H1 (cell line): ENCODE measurements around the gene NUP43. TPM values are rescaled to one million over a fixed set of nuclear protein-coding genes. Genes with fewer than 3 reads are reported as not detected.

Source experiments
- CTCF ChIA-PET: fragments of 300-600 bp; sonication (Branson Sonifier 250); formaldehyde crosslinking; loops from one replicate; lab custom pipeline; 2021; ENCODE audit not compliant: partially characterized antibody; lab: Charles Lee
- POLR2A ChIA-PET: fragments of 300-600 bp; sonication (Branson Sonifier 250); formaldehyde crosslinking; loops from one replicate; lab custom pipeline; 2021; ENCODE audit warnings: inconsistent platforms; ENCODE audit not compliant: partially characterized antibody; lab: Charles Lee
- DNase-seq, 2 experiments: peaks; one replicate each; pipeline versions ENCODE4 v3.0.0 to v3.0.0-alpha.2; 2010 to 2022; ENCODE audit warnings: low spot score in 2 of 2, low read depth in 1 of 2, mixed read lengths in 1 of 2
- FAIRE-seq: peaks from 2 replicates; lab custom pipeline; 2011; peaks lifted over from hg19 to GRCh38; lab: Jason Lieb, UNC
- H2AFZ ChIP-seq: 2 replicates; pipeline ENCODE4 v1.8.1; 2012; ENCODE audit warnings: low read length, inconsistent platforms
- H2AK5ac ChIP-seq: 2 replicates; pipeline ENCODE4 v1.6.1; 2013; ENCODE audit warnings: low read depth, low read length
- H2BK120ac ChIP-seq: replicated peaks from 2 replicates; pipeline ENCODE3; 2013; ENCODE audit warnings: low read depth, low read length, inconsistent platforms
- H2BK12ac ChIP-seq: 2 replicates; pipeline ENCODE4 v1.6.1; 2013; ENCODE audit warnings: low read depth, low read length
- H2BK15ac ChIP-seq: 2 replicates; pipeline ENCODE4 v1.6.1; 2013; ENCODE audit warnings: low read length
- H2BK20ac ChIP-seq: 2 replicates; pipeline ENCODE4 v1.6.1; 2013; ENCODE audit warnings: low read length
- H2BK5ac ChIP-seq: 2 replicates; pipeline ENCODE4 v1.6.1; 2013; ENCODE audit warnings: low read depth, low read length
- H3K14ac ChIP-seq: 2 replicates; pipeline ENCODE4 v1.6.1; 2013; ENCODE audit warnings: inconsistent platforms; ENCODE audit not compliant: insufficient read length
- H3K18ac ChIP-seq: 2 replicates; pipeline ENCODE4 v1.6.1; 2013; ENCODE audit warnings: low read length; ENCODE audit errors: extremely low read depth
- H3K23ac ChIP-seq: 2 replicates; pipeline ENCODE4 v1.6.1; 2013; ENCODE audit warnings: inconsistent platforms; ENCODE audit not compliant: insufficient read length
- H3K23me2 ChIP-seq: 2 replicates; pipeline ENCODE4 v1.6.1; 2013; ENCODE audit warnings: low read depth, low read length
- H3K27ac ChIP-seq: 2 replicates; pipeline ENCODE4 v1.6.1; 2011; ENCODE audit warnings: low read depth, low read length, inconsistent platforms
- H3K27me3 ChIP-seq, 4 experiments: replicated peaks in 1 of 4; 1 replicate in 1 of 4; 2 replicates in 3 of 4; pipeline versions ENCODE4 v1.6.1 to v1.8.1; 2011 to 2013; ENCODE audit warnings: low read length in 3 of 4, mild to moderate bottlenecking in 3 of 4, inconsistent platforms in 2 of 4, mixed read lengths in 2 of 4, moderate library complexity in 1 of 4; ENCODE audit not compliant: control insufficient read depth in 3 of 4, insufficient read depth in 3 of 4; ENCODE audit errors: extremely low read depth in 1 of 4
- H3K36me3 ChIP-seq, 4 experiments: 2 replicates each; pipeline versions ENCODE4 v1.6.1 to v1.8.1; 2011 to 2013; ENCODE audit warnings: mild to moderate bottlenecking in 4 of 4, low read length in 3 of 4, moderate library complexity in 2 of 4, control low read depth in 1 of 4, inconsistent platforms in 1 of 4; ENCODE audit not compliant: insufficient read depth in 4 of 4, control insufficient read depth in 2 of 4
- H3K4ac ChIP-seq: replicated peaks from 2 replicates; pipeline ENCODE3; 2013; ENCODE audit warnings: low read length, low read depth, mixed read lengths, inconsistent platforms; ENCODE audit not compliant: insufficient read length
- H3K4me1 ChIP-seq, 4 experiments: replicated peaks in 1 of 4; 1 replicate in 1 of 4; 2 replicates in 3 of 4; pipeline versions ENCODE4 v1.6.1 to v1.8.1; 2011 to 2013; ENCODE audit warnings: low read length in 3 of 4, inconsistent platforms in 2 of 4, mixed read lengths in 1 of 4; ENCODE audit not compliant: insufficient read depth in 4 of 4, control insufficient read depth in 3 of 4
- H3K4me2 ChIP-seq, 2 experiments: 2 replicates each; pipeline versions ENCODE4 v1.6.1 to v1.8.1; 2011 to 2013; ENCODE audit warnings: low read depth in 2 of 2, low read length in 2 of 2, control low read depth in 1 of 2, inconsistent platforms in 1 of 2, mild to moderate bottlenecking in 1 of 2; ENCODE audit not compliant: insufficient read depth in 1 of 2
- H3K4me3 ChIP-seq, 4 experiments: fragments of 200-600, 300-600 bp in 1 of 4; sonication (generic), shearing (Covaris generic), sonication (Bioruptor Twin) in 1 of 4; 2 replicates each; pipeline versions ENCODE4 v1.5.1 to v1.8.1; 2011 to 2016; ENCODE audit warnings: low read length in 4 of 4, low read depth in 3 of 4, control low read depth in 2 of 4, inconsistent platforms in 2 of 4, mild to moderate bottlenecking in 2 of 4, mixed read lengths in 1 of 4, moderate library complexity in 1 of 4; ENCODE audit not compliant: insufficient read depth in 2 of 4; ENCODE audit errors: extremely low read depth in 1 of 4
- H3K56ac ChIP-seq: replicated peaks from 2 replicates; pipeline ENCODE3; 2013; ENCODE audit warnings: low read depth, mild to moderate bottlenecking, mixed read lengths, low read length, inconsistent platforms; ENCODE audit not compliant: insufficient read length
- H3K79me1 ChIP-seq: 2 replicates; pipeline ENCODE4 v1.6.1; 2013; ENCODE audit warnings: low read depth, low read length, control low read depth
- H3K79me2 ChIP-seq, 2 experiments: 2 replicates each; pipeline versions ENCODE4 v1.6.1 to v1.8.1; 2012 to 2013; ENCODE audit warnings: low read length in 2 of 2, mild to moderate bottlenecking in 2 of 2, inconsistent platforms in 1 of 2; ENCODE audit not compliant: insufficient read depth in 2 of 2, control insufficient read depth in 1 of 2
- H3K9ac ChIP-seq, 4 experiments: replicated peaks in 1 of 4; 1 replicate in 1 of 4; 2 replicates in 3 of 4; pipeline versions ENCODE4 v1.6.1 to v1.8.1; 2011 to 2013; ENCODE audit warnings: low read depth in 3 of 4, low read length in 3 of 4, control low read depth in 2 of 4, mild to moderate bottlenecking in 2 of 4, moderate library complexity in 2 of 4, inconsistent platforms in 1 of 4; ENCODE audit errors: extremely low read depth in 1 of 4
- H3K9me3 ChIP-seq, 2 experiments: 2 replicates each; pipeline versions ENCODE4 v1.6.1 to v1.8.1; 2012 to 2013; ENCODE audit warnings: mild to moderate bottlenecking in 2 of 2, moderate library complexity in 2 of 2, control low read depth in 1 of 2, inconsistent platforms in 1 of 2, low read depth in 1 of 2, low read length in 1 of 2, mixed read lengths in 1 of 2; ENCODE audit not compliant: insufficient read depth in 2 of 2
- H4K20me1 ChIP-seq, 2 experiments: replicated peaks in 1 of 2; 2 replicates each; pipeline versions ENCODE3 to v1.8.1; 2011 to 2013; ENCODE audit warnings: inconsistent platforms in 2 of 2, low read length in 2 of 2, mild to moderate bottlenecking in 1 of 2; ENCODE audit not compliant: insufficient read depth in 2 of 2, control insufficient read depth in 1 of 2
- H4K5ac ChIP-seq: 2 replicates; pipeline ENCODE4 v1.6.1; 2013; ENCODE audit warnings: low read length, low read depth, mixed read lengths, inconsistent platforms; ENCODE audit not compliant: insufficient read length
- H4K8ac ChIP-seq: 2 replicates; pipeline ENCODE4 v1.8.0; 2013; ENCODE audit warnings: mild to moderate bottlenecking, moderate library complexity, low read length, inconsistent platforms; ENCODE audit not compliant: insufficient read depth; ENCODE audit errors: extremely low read depth
- H4K91ac ChIP-seq: replicated peaks from 2 replicates; pipeline ENCODE3; 2013; ENCODE audit warnings: low read length, mixed read lengths, inconsistent platforms; ENCODE audit not compliant: insufficient read length
- CREB1 ChIP-seq: IDR thresholded peaks from 2 replicates; pipeline ENCODE4 v1.6.1; 2012; ENCODE audit warnings: inconsistent platforms
- EZH2 ChIP-seq: fragments of 200-600 bp; sonication (generic); IDR thresholded peaks from 2 replicates; pipeline ENCODE4 v1.7.1; 2012; ENCODE audit warnings: low read depth, mild to moderate bottlenecking, moderate library complexity, low read length, inconsistent platforms; ENCODE audit not compliant: severe bottlenecking
- KDM4A ChIP-seq: IDR thresholded peaks from one replicate; pipeline ENCODE4 v1.7.1; 2012; ENCODE audit warnings: low read depth, mild to moderate bottlenecking, moderate library complexity, low read length, inconsistent platforms; ENCODE audit not compliant: severe bottlenecking
- KDM5A ChIP-seq: fragments of 200-600 bp; IDR thresholded peaks from 2 replicates; pipeline ENCODE4 v1.7.1; 2012; ENCODE audit warnings: mild to moderate bottlenecking, low read length, inconsistent platforms, mixed read lengths
- POU5F1 ChIP-seq: IDR thresholded peaks from 2 replicates; pipeline ENCODE4 v1.6.1; 2011; ENCODE audit warnings: low read depth, mild to moderate bottlenecking, low read length, moderate library complexity
- RBBP5 ChIP-seq: IDR thresholded peaks from 2 replicates; pipeline ENCODE4 v1.7.1; 2012; ENCODE audit warnings: low read depth, mild to moderate bottlenecking, inconsistent platforms, low read length, moderate library complexity, borderline replicate concordance
- RXRA ChIP-seq: IDR thresholded peaks from 2 replicates; pipeline ENCODE4 v1.6.1; 2011; ENCODE audit warnings: low read depth, mild to moderate bottlenecking, low read length, moderate library complexity; ENCODE audit not compliant: insufficient read depth
- SIN3A ChIP-seq, 2 experiments: IDR thresholded peaks in 1 of 2; conservative IDR thresholded peaks in 1 of 2; 2 replicates each; pipeline ENCODE4 v1.6.1; 2011 to 2012; ENCODE audit warnings: low read length in 2 of 2, improper control_type of control experiment in 1 of 2, low read depth in 1 of 2, mild to moderate bottlenecking in 1 of 2
- SP4 ChIP-seq: IDR thresholded peaks from 2 replicates; pipeline ENCODE4 v1.6.1; 2012; ENCODE audit warnings: low read length, inconsistent platforms
- TAF1 ChIP-seq: IDR thresholded peaks from 2 replicates; pipeline ENCODE4 v1.6.1; 2011; ENCODE audit warnings: mild to moderate bottlenecking, low read depth, low read length
- TCF12 ChIP-seq: IDR thresholded peaks from 2 replicates; pipeline ENCODE4 v1.6.1; 2011; ENCODE audit warnings: low read depth, mild to moderate bottlenecking, low read length
- TEAD4 ChIP-seq: IDR thresholded peaks from 2 replicates; pipeline ENCODE4 v1.6.1; 2012; ENCODE audit warnings: low read depth, low read length, inconsistent platforms, mixed read lengths
- WGBS, 2 experiments: shearing (Covaris generic) in 1 of 2; methylation state at CpG; one replicate each; pipeline versions ENCODE4 v1.1.6 to v1.1.7; 2013 to 2015; ENCODE audit warnings: low lambda C conversion rate in 2 of 2, mixed read lengths in 2 of 2, inconsistent platforms in 1 of 2, low coverage in 1 of 2, missing lambda C conversion rate in 1 of 2; ENCODE audit not compliant: insufficient replicate concordance in 2 of 2, insufficient coverage in 1 of 2, insufficient read length in 1 of 2; ENCODE audit errors: extremely low coverage in 1 of 2, missing lambda C conversion rate in 1 of 2; 5-methylcytosine and 5-hydroxymethylcytosine counted together
- polyA plus RNA-seq, 7 experiments: library from polyadenylated mRNA; depleted of rRNA in 3 of 7; stranded (reverse) in 5 of 7; unstranded in 2 of 7; fragments of >200 nt in 5 of 7; fragments of 200-250 nt in 2 of 7; gene quantifications; 1 replicate in 5 of 7; 2 replicates in 1 of 7; 4 replicates in 1 of 7; pipeline versions ENCODE4 v1.2.1 to v1.2.3, GENCODE V29; 2011 to 2013; ENCODE audit warnings: missing spikeins in 2 of 7, mixed read lengths in 2 of 7
- total RNA-seq: library from RNA; stranded (reverse); fragmentation: NEBNext Ultra II Directional; extraction: Animal tissue kit (Norgen Biotek cat#: 25700); gene quantifications from 2 replicates; pipeline ENCODE4 v1.2.1, GENCODE V29; 2021
- TF ChIP-seq, protein P1 (sequence below): IDR thresholded peaks from 2 replicates; pipeline ENCODE4 v1.6.1; 2011; ENCODE audit warnings: low read depth, mild to moderate bottlenecking, low read length; ENCODE audit not compliant: insufficient read depth

Gene NUP43
- total and polyA plus RNA-seq, 2 of the 8 experiments (the other 6 are each of a cell fraction or from before 2014, with no cell fraction given), result 25.2 to 83.4 TPM

DNA sequence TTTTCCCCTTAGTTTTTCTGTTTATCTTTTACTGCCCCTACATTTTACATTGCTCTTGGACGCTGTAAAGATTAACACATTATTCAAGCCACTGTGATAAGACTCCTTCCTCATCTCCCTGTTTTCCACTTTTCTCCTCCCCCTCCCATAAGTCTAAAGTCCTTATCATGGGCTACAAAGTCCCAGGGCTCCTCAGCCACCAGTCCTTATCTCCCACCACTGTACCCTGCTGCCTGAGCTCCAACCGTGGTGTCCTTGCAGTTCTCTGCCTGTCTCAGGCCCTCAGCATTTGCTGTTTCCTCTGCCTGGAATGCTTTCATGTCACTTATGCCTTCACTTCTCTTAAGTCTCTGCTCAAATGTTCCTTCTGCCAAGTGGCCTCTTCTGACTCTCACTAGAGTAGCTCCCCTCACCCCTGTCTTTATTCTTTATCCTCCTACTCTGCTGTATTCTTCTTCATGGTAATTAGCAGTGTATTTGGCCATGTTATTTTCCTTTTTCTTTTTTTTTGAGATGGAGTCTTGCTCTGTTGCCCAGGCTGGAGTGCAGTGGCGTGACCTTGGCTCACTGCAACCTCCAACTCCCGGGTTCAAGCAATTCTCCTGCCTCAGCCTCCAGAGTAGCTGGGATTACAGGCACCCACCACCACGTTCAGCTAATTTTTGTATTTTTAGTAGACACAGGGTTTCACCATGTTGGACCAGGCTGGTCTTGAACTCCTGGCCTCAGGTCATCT lies 17.7 kb downstream of the NUP43 start:
- Histone ChIP-seq H3K9me3 (no peaks in the 10 kb centered on the region), H4K91ac (no peak overlapping the region), H4K8ac (no peak overlapping the region), H2BK12ac (no peak overlapping the region), H3K36me3 (peaks cover 13 to 61% (median 39%) of the 10 kb centered on the region in 4 experiments), H3K79me2 (no peaks in the 10 kb centered on the region), H3K79me1 (no peaks in the 10 kb centered on the region), H3K4me2 (no peak overlapping the region), H3K18ac (no peak overlapping the region), H2BK120ac (no peak overlapping the region), H3K9ac (no peak overlapping the region), H3K27ac (no peak overlapping the region), H3K4me3 (no peak overlapping the region), H3K14ac (no peak overlapping the region), H2BK20ac (no peak overlapping the region), H3K56ac (no peak overlapping the region), H3K4ac (no peak overlapping the region), H4K5ac (no peak overlapping the region), H3K27me3 (no peaks in the 10 kb centered on the region), H2AFZ (no peak overlapping the region), H2BK15ac (no peak overlapping the region), H3K23me2 (no peaks in the 10 kb centered on the region), H4K20me1 (peaks cover 0 to 1% of the 10 kb centered on the region in 2 experiments), H3K23ac (no peak overlapping the region), H2BK5ac (no peak overlapping the region), H3K4me1 (no peaks in the 10 kb centered on the region), H2AK5ac (no peak overlapping the region)
- no peak for FAIRE-seq
- 86% methylated on average over 4 of the region's 5 CpGs; no CpG with 5 or more reads in 1 of the 2 experiments for WGBS, 2 experiments
- DNase-seq, result no peak
- CTCF ChIA-PET, result interaction anchor here (1.6 kb wide), 1 partner anchor 11 kb away, joined by 6 read pairs; no protein-coding TSS in a partner anchor
- POLR2A ChIA-PET, result interaction anchor here (1.1 to 1.4 kb wide), 2 partner anchors 9 to 10 kb away, joined by 3 to 4 read pairs; partner anchors contain the start of gene LATS1
- TF ChIP-seq RXRA, result no peak
- TF ChIP-seq RBBP5, result no peak
- no peak for TF ChIP-seq TEAD4
- TF ChIP-seq TCF12, result no peak
- no peak for TF ChIP-seq KDM5A
- TF ChIP-seq SP4, result no peak
- TF ChIP-seq CREB1, result no peak
- no peak for TF ChIP-seq POU5F1
- TF ChIP-seq SIN3A (conservative IDR thresholded peaks at IDR 0.05 in 1 of 2, IDR thresholded peaks at IDR 0.05 in 1 of 2; ENCODE audit: low read depth in 1 of 2, low read length in 2 of 2), result no peak
- no peak for TF ChIP-seq EZH2
- no peak for TF ChIP-seq TAF1
- TF ChIP-seq, protein P1, sequence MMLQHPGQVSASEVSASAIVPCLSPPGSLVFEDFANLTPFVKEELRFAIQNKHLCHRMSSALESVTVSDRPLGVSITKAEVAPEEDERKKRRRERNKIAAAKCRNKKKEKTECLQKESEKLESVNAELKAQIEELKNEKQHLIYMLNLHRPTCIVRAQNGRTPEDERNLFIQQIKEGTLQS, result no peak
- TF ChIP-seq KDM4A, result no peak
